Measurements from ENCODE around the gene TTC7B. TPM values are rescaled to one million over a fixed set of nuclear protein-coding genes. Genes with fewer than 3 reads are reported as not detected.

TTC7B gene
- total RNA-seq, 1 experiment from 2014 or later = under 0.01 TPM

DNA sequence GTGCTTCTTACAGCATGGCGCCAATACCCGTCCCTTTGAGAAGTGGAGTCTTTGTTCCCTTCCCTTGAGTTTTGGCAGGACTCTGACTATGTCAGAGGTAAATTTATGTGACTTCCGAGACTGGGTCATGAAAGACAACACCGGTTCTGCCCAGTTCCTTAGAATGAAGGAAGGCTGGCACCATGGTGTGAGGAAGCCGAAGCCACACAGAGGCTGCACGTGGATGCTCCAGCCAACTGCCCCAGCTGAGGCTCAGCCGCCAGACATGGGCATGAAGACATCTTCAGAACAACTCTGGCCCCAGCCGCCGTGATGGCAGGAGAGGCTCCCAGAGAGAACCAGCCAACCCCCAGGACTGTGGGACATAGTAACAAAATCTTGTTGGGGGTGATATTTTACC lies 308.2 kb downstream of the TTC7B start:
- no peaks in the 10 kb centered on the region for H3K79me2 ChIP-seq (ENCODE audit: low read length)
- no peak overlapping the region for H3K4me3 ChIP-seq (ENCODE audit: low read length)
- no peaks in the 10 kb centered on the region for H3K4me1 ChIP-seq (ENCODE audit: low read length)
- no peaks in the 10 kb centered on the region for H4K20me1 ChIP-seq (ENCODE audit: insufficient read depth, low read depth, low read length)
- H3K9me3 ChIP-seq (ENCODE audit: low read length) = no peaks in the 10 kb centered on the region
- H3K9ac ChIP-seq (ENCODE audit: low read length) = no peak overlapping the region
- no peak for DNase-seq
- no peaks in the 10 kb centered on the region for H3K27me3 ChIP-seq (ENCODE audit: low read length)
- no peak overlapping the region for H3K27ac ChIP-seq (ENCODE audit: low read length)
- H3K36me3 ChIP-seq (ENCODE audit: insufficient read depth, low read length) = no peaks in the 10 kb centered on the region
- no peaks in the 10 kb centered on the region for H3K9me2 ChIP-seq (replicated peaks; ENCODE audit: insufficient read depth, low read length)
- H3K4me2 ChIP-seq (ENCODE audit: low read depth, low read length, poor library complexity, severe bottlenecking) = no peak overlapping the region
- no peak overlapping the region for H2AFZ ChIP-seq (ENCODE audit: low read length)

- H3K79me2 ChIP-seq (ENCODE audit: low read length) = no peaks in the 10 kb centered on the region
- no peaks in the 10 kb centered on the region for H4K20me1 ChIP-seq (ENCODE audit: insufficient read depth, low read depth, low read length)
- no peaks in the 10 kb centered on the region for H3K4me1 ChIP-seq (ENCODE audit: low read length)
- no peak overlapping the region for H3K9ac ChIP-seq (ENCODE audit: low read length)
- no peaks in the 10 kb centered on the region for H3K9me3 ChIP-seq (ENCODE audit: low read length)
- H2AFZ ChIP-seq (ENCODE audit: low read length) = no peak overlapping the region
- no peaks in the 10 kb centered on the region for H3K9me2 ChIP-seq (replicated peaks; ENCODE audit: insufficient read depth, low read length)
- H3K36me3 ChIP-seq (ENCODE audit: insufficient read depth, low read length) = no peaks in the 10 kb centered on the region
- H3K27ac ChIP-seq (ENCODE audit: low read length) = no peak overlapping the region
- H3K4me2 ChIP-seq (ENCODE audit: low read depth, low read length, poor library complexity, severe bottlenecking) = no peak overlapping the region
- H3K4me3 ChIP-seq (ENCODE audit: low read length) = no peak overlapping the region
- no peaks in the 10 kb centered on the region for H3K27me3 ChIP-seq (ENCODE audit: low read length)
- DNase-seq = no peak
Observed at GRCh38 chr14:90507428-90507827, 308.8 kb downstream of the TTC7B start.

DNA sequence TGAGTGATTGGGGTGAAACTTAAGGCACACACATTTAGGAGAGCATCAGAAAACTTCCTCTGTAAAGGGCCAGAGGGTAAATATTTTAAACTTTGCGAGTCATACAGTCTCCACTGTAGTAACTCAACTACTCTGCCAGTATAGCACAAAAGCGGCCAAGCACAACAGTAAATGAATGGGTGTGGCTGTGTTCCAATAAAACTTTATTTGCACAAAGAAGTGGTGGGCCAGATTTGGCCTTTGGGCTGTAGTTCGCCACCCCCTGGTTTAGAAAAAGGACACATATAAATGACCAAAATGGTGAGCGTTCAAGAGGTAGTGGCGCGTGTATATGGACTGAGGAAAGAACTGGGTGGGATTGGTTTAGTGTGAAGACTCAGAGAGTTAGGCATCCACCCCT lies 309.5 kb downstream of the TTC7B start:
- Histone ChIP-seq H3K4me2 (ENCODE audit: low read depth, low read length, poor library complexity, severe bottlenecking) (no peak overlapping the region), H2AFZ (ENCODE audit: low read length) (no peak overlapping the region)

DNA sequence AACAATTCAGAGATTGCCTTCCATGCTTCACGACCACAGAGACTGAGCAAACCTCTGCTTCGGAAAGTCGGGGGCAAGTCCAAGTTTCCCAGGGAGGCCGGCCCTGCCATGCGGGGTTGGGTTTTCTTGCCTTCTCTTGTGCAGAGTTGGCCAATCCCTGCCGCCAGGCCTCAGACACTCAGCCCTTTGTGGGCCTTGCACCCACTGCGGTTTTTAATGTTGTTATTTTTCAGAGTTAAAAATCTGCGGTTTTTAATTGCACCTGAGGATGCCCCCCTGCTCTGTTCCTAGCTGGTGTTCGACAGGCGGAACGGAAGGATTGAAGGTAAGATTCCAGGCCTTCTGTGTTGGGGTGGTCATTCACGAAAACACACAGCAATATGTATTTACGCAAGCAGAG lies 310.7 kb downstream of the TTC7B start:
- DNase-seq = no peak
- Histone ChIP-seq H3K4me3 (ENCODE audit: low read length) (no peak overlapping the region), H3K9ac (ENCODE audit: low read length) (no peak overlapping the region), H2AFZ (ENCODE audit: low read length) (no peak overlapping the region), H3K9me2 (replicated peaks; ENCODE audit: insufficient read depth, low read length) (no peaks in the 10 kb centered on the region), H3K27ac (ENCODE audit: low read length) (no peak overlapping the region), H4K20me1 (ENCODE audit: insufficient read depth, low read depth, low read length) (no peaks in the 10 kb centered on the region), H3K9me3 (ENCODE audit: low read length) (no peaks in the 10 kb centered on the region), H3K27me3 (ENCODE audit: low read length) (no peaks in the 10 kb centered on the region), H3K4me1 (ENCODE audit: low read length) (no peaks in the 10 kb centered on the region), H3K36me3 (ENCODE audit: insufficient read depth, low read length) (no peaks in the 10 kb centered on the region), H3K4me2 (ENCODE audit: low read depth, low read length, poor library complexity, severe bottlenecking) (no peak overlapping the region), H3K79me2 (ENCODE audit: low read length) (no peaks in the 10 kb centered on the region)

More for the DNA sequence above, 309.5 kb downstream of the TTC7B start:
- DNase-seq = no peak
- H3K9ac ChIP-seq (ENCODE audit: low read length) = no peak overlapping the region
- no peaks in the 10 kb centered on the region for H3K79me2 ChIP-seq (ENCODE audit: low read length)
- no peaks in the 10 kb centered on the region for H3K4me1 ChIP-seq (ENCODE audit: low read length)
- H3K9me3 ChIP-seq (ENCODE audit: low read length) = no peaks in the 10 kb centered on the region
- H3K9me2 ChIP-seq (replicated peaks; ENCODE audit: insufficient read depth, low read length) = no peaks in the 10 kb centered on the region
- H3K27ac ChIP-seq (ENCODE audit: low read length) = no peak overlapping the region
- no peaks in the 10 kb centered on the region for H3K27me3 ChIP-seq (ENCODE audit: low read length)
- no peaks in the 10 kb centered on the region for H3K36me3 ChIP-seq (ENCODE audit: insufficient read depth, low read length)
- no peak overlapping the region for H3K4me3 ChIP-seq (ENCODE audit: low read length)
- no peaks in the 10 kb centered on the region for H4K20me1 ChIP-seq (ENCODE audit: insufficient read depth, low read depth, low read length)

- no peaks in the 10 kb centered on the region for H3K79me2 ChIP-seq (ENCODE audit: low read length)
- no peak overlapping the region for H3K4me3 ChIP-seq (ENCODE audit: low read length)
- no peak overlapping the region for H3K9ac ChIP-seq (ENCODE audit: low read length)
- no peaks in the 10 kb centered on the region for H3K9me3 ChIP-seq (ENCODE audit: low read length)
- H3K27ac ChIP-seq (ENCODE audit: low read length) = no peak overlapping the region
- no peaks in the 10 kb centered on the region for H3K27me3 ChIP-seq (ENCODE audit: low read length)
- H2AFZ ChIP-seq (ENCODE audit: low read length) = no peak overlapping the region
- H3K36me3 ChIP-seq (ENCODE audit: insufficient read depth, low read length) = no peaks in the 10 kb centered on the region
- H3K4me1 ChIP-seq (ENCODE audit: low read length) = no peaks in the 10 kb centered on the region
- H4K20me1 ChIP-seq (ENCODE audit: insufficient read depth, low read depth, low read length) = no peaks in the 10 kb centered on the region
- no peak overlapping the region for H3K4me2 ChIP-seq (ENCODE audit: low read depth, low read length, poor library complexity, severe bottlenecking)
- DNase-seq = no peak
- no peaks in the 10 kb centered on the region for H3K9me2 ChIP-seq (replicated peaks; ENCODE audit: insufficient read depth, low read length)
Observed at GRCh38 chr14:90504643-90505042, 311.6 kb downstream of the TTC7B start.

- Histone ChIP-seq H3K4me2 (ENCODE audit: low read depth, low read length, poor library complexity, severe bottlenecking) (no peak overlapping the region), H3K27me3 (ENCODE audit: low read length) (no peaks in the 10 kb centered on the region), H3K79me2 (ENCODE audit: low read length) (no peaks in the 10 kb centered on the region), H3K9me2 (replicated peaks; ENCODE audit: insufficient read depth, low read length) (no peaks in the 10 kb centered on the region), H3K36me3 (ENCODE audit: insufficient read depth, low read length) (no peaks in the 10 kb centered on the region), H3K9ac (ENCODE audit: low read length) (no peak overlapping the region), H4K20me1 (ENCODE audit: insufficient read depth, low read depth, low read length) (no peaks in the 10 kb centered on the region), H3K4me1 (ENCODE audit: low read length) (no peaks in the 10 kb centered on the region), H3K27ac (ENCODE audit: low read length) (no peak overlapping the region), H2AFZ (ENCODE audit: low read length) (no peak overlapping the region), H3K4me3 (ENCODE audit: low read length) (no peak overlapping the region), H3K9me3 (ENCODE audit: low read length) (no peaks in the 10 kb centered on the region)
- DNase-seq = no peak
Observed at GRCh38 chr14:90503582-90503981, 312.6 kb downstream of the TTC7B start.

- DNase-seq = no peak
- H3K27me3 ChIP-seq (ENCODE audit: low read length) = no peaks in the 10 kb centered on the region
- H3K9me2 ChIP-seq (replicated peaks; ENCODE audit: insufficient read depth, low read length) = no peaks in the 10 kb centered on the region
- no peaks in the 10 kb centered on the region for H4K20me1 ChIP-seq (ENCODE audit: insufficient read depth, low read depth, low read length)
- H3K27ac ChIP-seq (ENCODE audit: low read length) = no peak overlapping the region
- no peaks in the 10 kb centered on the region for H3K79me2 ChIP-seq (ENCODE audit: low read length)
- no peaks in the 10 kb centered on the region for H3K36me3 ChIP-seq (ENCODE audit: insufficient read depth, low read length)
- no peaks in the 10 kb centered on the region for H3K9me3 ChIP-seq (ENCODE audit: low read length)
- no peak overlapping the region for H3K4me3 ChIP-seq (ENCODE audit: low read length)
- H2AFZ ChIP-seq (ENCODE audit: low read length) = no peak overlapping the region
- no peak overlapping the region for H3K9ac ChIP-seq (ENCODE audit: low read length)
- H3K4me2 ChIP-seq (ENCODE audit: low read depth, low read length, poor library complexity, severe bottlenecking) = no peak overlapping the region
- no peaks in the 10 kb centered on the region for H3K4me1 ChIP-seq (ENCODE audit: low read length)
Observed at GRCh38 chr14:90502760-90503159, 313.5 kb downstream of the TTC7B start.

DNA sequence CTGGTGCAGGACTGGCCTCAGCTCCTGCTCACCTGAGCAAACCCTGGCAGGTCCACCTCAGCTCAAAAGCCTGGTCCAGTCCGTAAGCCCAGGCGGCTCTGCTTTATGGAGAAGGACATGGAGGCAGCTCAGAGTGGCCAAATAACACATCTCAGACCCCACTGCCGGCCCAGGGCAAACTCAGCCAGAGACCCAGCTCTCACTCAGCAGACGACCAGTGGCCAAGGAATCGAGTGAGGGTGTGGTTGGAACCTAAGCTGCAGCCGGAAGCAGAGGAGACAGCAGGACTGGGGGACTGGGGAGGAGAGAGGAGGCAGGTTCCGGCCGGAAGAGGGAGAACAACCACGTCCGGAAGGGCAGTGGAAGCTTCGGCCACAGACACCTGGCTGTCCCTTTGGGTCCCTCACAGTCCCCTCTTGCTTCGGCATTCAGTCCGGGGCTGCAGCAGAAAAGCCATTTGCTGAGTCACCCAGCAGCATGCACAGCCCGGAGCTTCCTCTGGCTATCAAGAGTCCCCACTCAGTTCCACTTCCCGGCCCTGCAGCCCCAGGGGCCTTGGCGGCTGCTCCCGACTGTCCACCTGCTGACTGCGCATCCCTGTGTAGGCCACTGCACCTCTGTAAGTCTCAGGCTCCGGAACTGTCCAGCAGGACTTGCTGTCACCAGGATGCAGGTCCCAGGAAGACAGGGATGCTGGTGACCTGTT lies 315.4 kb downstream of the TTC7B start:
- DNase-seq = no peak
- no peaks in the 10 kb centered on the region for H3K4me1 ChIP-seq (ENCODE audit: low read length)
- H3K9ac ChIP-seq (ENCODE audit: low read length) = no peak overlapping the region
- no peak overlapping the region for H3K27ac ChIP-seq (ENCODE audit: low read length)
- no peaks in the 10 kb centered on the region for H3K79me2 ChIP-seq (ENCODE audit: low read length)
- no peaks in the 10 kb centered on the region for H3K36me3 ChIP-seq (ENCODE audit: insufficient read depth, low read length)
- H3K4me2 ChIP-seq (ENCODE audit: low read depth, low read length, poor library complexity, severe bottlenecking) = no peak overlapping the region
- H3K4me3 ChIP-seq (ENCODE audit: low read length) = no peak overlapping the region
- H3K9me3 ChIP-seq (ENCODE audit: low read length) = no peaks in the 10 kb centered on the region
- no peaks in the 10 kb centered on the region for H3K9me2 ChIP-seq (replicated peaks; ENCODE audit: insufficient read depth, low read length)
- no peaks in the 10 kb centered on the region for H3K27me3 ChIP-seq (ENCODE audit: low read length)
- no peak overlapping the region for H2AFZ ChIP-seq (ENCODE audit: low read length)
- no peaks in the 10 kb centered on the region for H4K20me1 ChIP-seq (ENCODE audit: insufficient read depth, low read depth, low read length)
